CD4-positive, alpha-beta T cell (primary cell): ENCODE measurements around the gene JARID2. TPM values are rescaled to one million over a fixed set of nuclear protein-coding genes. Genes with fewer than 3 reads are reported as not detected.

Experiments used
- ATAC-seq: fragments of 200-7000 bp; cut with Tn5 transposase; one replicate; pipeline ENCODE4 v1.10.0; 2022; ENCODE audit warnings: mild to moderate bottlenecking; ENCODE audit not compliant: poor library complexity
- CTCF ChIA-PET: fragments of 350-600 bp; sonication (Branson Sonifier 250); formaldehyde crosslinking; loops from one replicate; lab custom pipeline; 2021; ENCODE audit warnings: antibody characterized with exemption, inconsistent platforms; lab: Charles Lee
- POLR2A ChIA-PET: fragments of 350-600 bp; sonication (Branson Sonifier 250); formaldehyde crosslinking; loops from one replicate; lab custom pipeline; 2021; ENCODE audit warnings: antibody characterized with exemption, inconsistent platforms; lab: Charles Lee
- DNase-seq, 14 experiments: peaks; one replicate each; pipeline ENCODE4 v3.0.0-alpha.2; 2013 to 2020; ENCODE audit warnings: mixed read lengths in 2 of 14
- H3K27ac ChIP-seq, 2 donors: one replicate each; pipeline versions ENCODE4 v1.5.1 to v1.7.0; 2013; ENCODE audit warnings: low read length in 2 of 2, low read depth in 1 of 2, mild to moderate bottlenecking in 1 of 2
- H3K27me3 ChIP-seq, 2 experiments: 1 replicate in 1 of 2; 2 replicates in 1 of 2; pipeline versions ENCODE4 v1.6.1 to v1.7.0; 2013; ENCODE audit warnings: low read length in 2 of 2, control low read depth in 1 of 2, mild to moderate bottlenecking in 1 of 2, moderate library complexity in 1 of 2; ENCODE audit not compliant: insufficient read depth in 2 of 2, control insufficient read depth in 1 of 2
- H3K36me3 ChIP-seq: one replicate; pipeline ENCODE4 v1.6.1; 2013; ENCODE audit warnings: low read length, control low read depth; ENCODE audit not compliant: insufficient read depth
- H3K4me1 ChIP-seq: one replicate; pipeline ENCODE4 v1.6.1; 2013; ENCODE audit warnings: low read length, control low read depth; ENCODE audit not compliant: insufficient read depth
- H3K4me3 ChIP-seq: one replicate; pipeline ENCODE4 v1.5.1; 2013; ENCODE audit warnings: mild to moderate bottlenecking, low read length, moderate library complexity
- H3K9me3 ChIP-seq, 2 experiments: 1 replicate in 1 of 2; 2 replicates in 1 of 2; pipeline versions ENCODE4 v1.6.1 to v1.7.0; 2013; ENCODE audit warnings: low read length in 2 of 2, mild to moderate bottlenecking in 2 of 2, control low read depth in 1 of 2, moderate library complexity in 1 of 2; ENCODE audit not compliant: control insufficient read depth in 1 of 2, insufficient read depth in 1 of 2
- H3K27ac Mint-ChIP-seq: one replicate; pipeline ENCODE4 v1.8.0; 2020; ENCODE audit warnings: mixed read lengths
- H3K27me3 Mint-ChIP-seq: one replicate; pipeline ENCODE4 v1.8.0; 2021; ENCODE audit warnings: mixed read lengths
- H3K36me3 Mint-ChIP-seq: one replicate; pipeline ENCODE4 v1.8.0; 2021; ENCODE audit warnings: low read depth, mixed read lengths
- H3K4me1 Mint-ChIP-seq: one replicate; pipeline ENCODE4 v1.8.0; 2021; ENCODE audit warnings: low read depth, mixed read lengths
- H3K4me3 Mint-ChIP-seq: one replicate; pipeline ENCODE4 v1.8.0; 2020; ENCODE audit warnings: mild to moderate bottlenecking, mixed read lengths
- H3K9me3 Mint-ChIP-seq: one replicate; pipeline ENCODE4 v1.8.0; 2020; ENCODE audit warnings: mixed read lengths
- intact Hi-C, 2 experiments: fragments of 100-400 bp; cut with DNase I in 1 of 2; cut with micrococcal nuclease in 1 of 2; formaldehyde crosslinking; loops; one replicate each; pipeline versions ENCODE4 v1.15.1 to v1.9.0; 2023 to 2025; cut with DNase I, micrococcal nuclease
- total RNA-seq, 174 experiments: library from RNA in 2 of 174; stranded (reverse) in 2 of 174; gene quantifications; one replicate each; pipeline ENCODE4 v1.2.3 and lab custom pipeline; 2021 to 2026
- TF ChIP-seq, protein P1 (sequence below): fragments of 200-600 bp; IDR thresholded peaks from one replicate; pipeline ENCODE4 v1.8.0; 2022; ENCODE audit warnings: antibody characterized with exemption, mild to moderate bottlenecking

Gene JARID2
- total RNA-seq, 2 experiments from 2014 or later = 32.0 to 33.0 TPM

DNA sequence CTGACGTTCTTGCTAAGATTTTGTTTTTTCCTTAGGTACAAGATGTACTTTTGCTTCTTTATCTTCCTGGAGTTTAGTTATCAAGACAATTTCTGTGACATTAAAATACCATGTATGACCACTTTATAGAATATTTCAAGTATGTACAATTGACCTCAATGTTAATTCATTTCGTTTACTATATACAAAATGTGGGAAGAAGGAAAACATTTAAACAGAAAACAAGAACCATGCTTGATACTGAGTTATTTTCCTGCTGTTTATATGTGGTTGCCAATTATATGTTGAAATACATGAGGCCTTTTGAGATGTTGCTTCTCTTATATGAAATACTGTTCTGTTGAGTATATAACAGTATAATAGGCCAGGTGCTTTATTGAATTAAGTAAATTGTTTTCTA lies 184.3 kb downstream of the JARID2 start:
- Mint-ChIP-seq H3K4me3 (no peak overlapping the region), H3K27ac (no peak overlapping the region), H3K36me3 (no peaks in the 10 kb centered on the region), H3K9me3 (no peaks in the 10 kb centered on the region), H3K27me3 (no peaks in the 10 kb centered on the region), H3K4me1 (peaks cover 97% of the 10 kb centered on the region)
- ChIA-PET CTCF (no interaction called here), POLR2A (no interaction called here)
- peaks cover 46% of the 10 kb centered on the region for H3K4me1 ChIP-seq
- no peak overlapping the region for H3K4me3 ChIP-seq
- H3K9me3 ChIP-seq = no peaks in the 10 kb centered on the region
- intact Hi-C loops = no loop called here
- H3K27ac ChIP-seq = no peak overlapping the region
- H3K36me3 ChIP-seq = no peaks in the 10 kb centered on the region
- H3K27me3 ChIP-seq = no peaks in the 10 kb centered on the region
- no peak for DNase-seq
- ATAC-seq = no peak
- TF ChIP-seq, protein P1, sequence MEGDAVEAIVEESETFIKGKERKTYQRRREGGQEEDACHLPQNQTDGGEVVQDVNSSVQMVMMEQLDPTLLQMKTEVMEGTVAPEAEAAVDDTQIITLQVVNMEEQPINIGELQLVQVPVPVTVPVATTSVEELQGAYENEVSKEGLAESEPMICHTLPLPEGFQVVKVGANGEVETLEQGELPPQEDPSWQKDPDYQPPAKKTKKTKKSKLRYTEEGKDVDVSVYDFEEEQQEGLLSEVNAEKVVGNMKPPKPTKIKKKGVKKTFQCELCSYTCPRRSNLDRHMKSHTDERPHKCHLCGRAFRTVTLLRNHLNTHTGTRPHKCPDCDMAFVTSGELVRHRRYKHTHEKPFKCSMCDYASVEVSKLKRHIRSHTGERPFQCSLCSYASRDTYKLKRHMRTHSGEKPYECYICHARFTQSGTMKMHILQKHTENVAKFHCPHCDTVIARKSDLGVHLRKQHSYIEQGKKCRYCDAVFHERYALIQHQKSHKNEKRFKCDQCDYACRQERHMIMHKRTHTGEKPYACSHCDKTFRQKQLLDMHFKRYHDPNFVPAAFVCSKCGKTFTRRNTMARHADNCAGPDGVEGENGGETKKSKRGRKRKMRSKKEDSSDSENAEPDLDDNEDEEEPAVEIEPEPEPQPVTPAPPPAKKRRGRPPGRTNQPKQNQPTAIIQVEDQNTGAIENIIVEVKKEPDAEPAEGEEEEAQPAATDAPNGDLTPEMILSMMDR = no peak

DNA sequence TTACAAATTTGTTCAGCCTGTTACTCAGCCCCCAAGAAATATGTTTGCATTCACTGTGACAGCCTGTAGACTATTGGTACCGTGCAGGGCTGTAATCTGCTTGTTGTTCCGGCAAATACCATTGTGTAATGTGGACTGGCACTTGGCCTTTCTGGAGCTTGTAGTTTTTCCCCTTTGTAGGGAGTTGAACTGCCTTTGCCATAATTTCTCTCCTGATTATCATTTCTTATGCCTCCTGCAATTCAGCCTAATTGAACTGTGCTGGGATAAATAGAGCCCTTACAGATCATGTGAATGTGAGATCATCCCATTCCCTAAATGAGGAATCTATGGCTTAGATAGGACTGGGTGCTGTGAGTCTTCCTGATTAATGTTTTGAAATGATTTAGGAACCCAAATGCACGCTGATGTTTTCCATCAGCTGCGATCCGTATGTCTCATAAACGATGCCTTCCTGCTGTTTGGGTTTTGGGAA lies 185.1 kb downstream of the JARID2 start:
- no peaks in the 10 kb centered on the region for H3K9me3 Mint-ChIP-seq
- H3K4me1 ChIP-seq = peaks cover 47% of the 10 kb centered on the region

GRCh38 chr6:15431762-15432483 lies 186.1 kb downstream of the JARID2 start:
- DNase-seq (peak in 1 of 14 experiments; percentile 38), ATAC-seq (no peak)
- H3K4me1 ChIP-seq = peaks cover 47% of the 10 kb centered on the region
- H3K4me1 Mint-ChIP-seq = peaks cover 95% of the 10 kb centered on the region
- H3K36me3 Mint-ChIP-seq = no peaks in the 10 kb centered on the region
- H3K27me3 Mint-ChIP-seq = no peaks in the 10 kb centered on the region
- H3K9me3 ChIP-seq = no peaks in the 10 kb centered on the region
- peak overlapping the region; percentile 48 for H3K4me3 Mint-ChIP-seq
- CTCF ChIA-PET = interaction anchor here (1.1 to 1.6 kb wide), 2 partner anchors 10 to 45 kb away, joined by 3 to 4 read pairs; no protein-coding TSS in a partner anchor
- no peaks in the 10 kb centered on the region for H3K36me3 ChIP-seq
- no peak overlapping the region for H3K4me3 ChIP-seq
- H3K27ac Mint-ChIP-seq = no peak overlapping the region
- H3K9me3 Mint-ChIP-seq = no peaks in the 10 kb centered on the region
- H3K27me3 ChIP-seq = no peaks in the 10 kb centered on the region
- H3K27ac ChIP-seq = no peak overlapping the region
- intact Hi-C loops = no loop called here
- POLR2A ChIA-PET = interaction anchor here (1.4 to 2.0 kb wide), 2 partner anchors 11 to 183 kb away, joined by 5 to 8 read pairs; no protein-coding TSS in a partner anchor
- TF ChIP-seq, protein P1 = no peak

More for the DNA sequence above, 185.1 kb downstream of the JARID2 start:
- Mint-ChIP-seq H3K4me3 (no peak overlapping the region), H3K27ac (no peak overlapping the region), H3K36me3 (no peaks in the 10 kb centered on the region), H3K4me1 (peaks cover 95% of the 10 kb centered on the region), H3K27me3 (no peaks in the 10 kb centered on the region)
- no peak overlapping the region for H3K4me3 ChIP-seq
- H3K36me3 ChIP-seq = no peaks in the 10 kb centered on the region
- ATAC-seq = no peak
- no peak for DNase-seq
- no peaks in the 10 kb centered on the region for H3K9me3 ChIP-seq
- H3K27ac ChIP-seq = no peak overlapping the region
- ChIA-PET CTCF (interaction anchor here (1.1 kb wide), 1 partner anchor 9 kb away, joined by 4 read pairs; no protein-coding TSS in a partner anchor), POLR2A (interaction anchor here (1.4 kb wide), 1 partner anchor 182 kb away, joined by 5 read pairs; no protein-coding TSS in a partner anchor)
- H3K27me3 ChIP-seq = no peaks in the 10 kb centered on the region
- intact Hi-C loops = no loop called here
- TF ChIP-seq, protein P1 = no peak
